ENCODE results near the gene FKBP14. TPM values are rescaled to one million over a fixed set of nuclear protein-coding genes. Genes with fewer than 3 reads are reported as not detected.

FKBP14 gene
- total and polyA plus RNA-seq, 2 experiments from 2014 or later = 11.8 to 12.9 TPM

DNA sequence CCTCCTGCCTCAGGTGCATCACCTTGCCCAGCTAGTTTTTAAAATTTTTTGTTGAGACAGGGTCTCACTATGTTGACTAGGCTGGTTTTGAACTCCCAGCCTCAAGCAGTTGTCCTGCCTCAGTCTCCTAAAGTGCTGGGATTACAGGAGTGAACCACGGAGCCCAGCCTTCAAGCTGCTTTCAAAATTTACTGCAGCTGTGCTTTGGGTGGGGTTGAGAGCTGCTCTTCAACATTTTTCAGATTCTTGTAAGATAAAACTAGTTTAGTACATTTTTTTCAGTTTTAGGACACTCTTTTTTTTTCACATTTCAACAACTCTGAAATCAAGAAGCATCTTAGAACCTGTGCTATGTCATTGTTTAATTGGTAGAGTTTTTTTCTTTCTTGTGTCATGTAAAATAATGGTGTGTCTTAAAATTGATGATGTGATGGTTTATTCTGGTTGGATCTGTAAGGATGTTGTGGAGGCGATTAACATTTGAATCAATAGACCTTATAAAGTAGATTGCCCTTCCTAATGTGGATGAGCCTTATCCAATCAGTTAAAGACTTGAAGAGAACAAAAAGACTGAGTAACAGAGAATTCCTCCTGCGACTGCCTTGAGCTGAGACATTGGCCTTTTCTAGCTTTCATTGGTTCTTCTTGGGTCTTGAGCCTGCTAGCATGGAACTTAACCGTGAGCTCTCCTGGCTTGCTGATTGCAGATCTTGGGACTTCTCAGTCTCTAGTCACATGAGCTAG, 15.2 kb upstream of the FKBP14 start:
- Histone ChIP-seq H3K4me2 (peak overlapping the region; percentile 1), H2AFZ (no peak overlapping the region), H4K20me1 (replicated peaks; ENCODE audit: insufficient read depth) (peaks cover 27% of the 10 kb centered on the region), H3K27ac (ENCODE audit: low read depth) (peak overlapping the region; percentile 45; the same call in 1 of the 2 replicates), H3K9me2 (ENCODE audit: insufficient read depth) (no peaks in the 10 kb centered on the region), H3K4me1 (ENCODE audit: insufficient read depth) (peaks cover 17% of the 10 kb centered on the region; the same call in 1 of the 2 replicates), H3K36me3 (ENCODE audit: insufficient read depth) (peaks cover 16% of the 10 kb centered on the region; the same call in 1 of the 2 replicates), H3K4me3 (no peak overlapping the region), H3K79me2 (replicated peaks; ENCODE audit: insufficient read depth) (peaks cover 81% of the 10 kb centered on the region), H3F3A (replicated peaks; ENCODE audit: low read depth) (no peaks in the 10 kb centered on the region), H3K27me3 (ENCODE audit: insufficient read depth) (no peaks in the 10 kb centered on the region)
- no peak overlapping the region for H3K4me3 Mint-ChIP-seq
- TF ChIP-seq, protein P1, sequence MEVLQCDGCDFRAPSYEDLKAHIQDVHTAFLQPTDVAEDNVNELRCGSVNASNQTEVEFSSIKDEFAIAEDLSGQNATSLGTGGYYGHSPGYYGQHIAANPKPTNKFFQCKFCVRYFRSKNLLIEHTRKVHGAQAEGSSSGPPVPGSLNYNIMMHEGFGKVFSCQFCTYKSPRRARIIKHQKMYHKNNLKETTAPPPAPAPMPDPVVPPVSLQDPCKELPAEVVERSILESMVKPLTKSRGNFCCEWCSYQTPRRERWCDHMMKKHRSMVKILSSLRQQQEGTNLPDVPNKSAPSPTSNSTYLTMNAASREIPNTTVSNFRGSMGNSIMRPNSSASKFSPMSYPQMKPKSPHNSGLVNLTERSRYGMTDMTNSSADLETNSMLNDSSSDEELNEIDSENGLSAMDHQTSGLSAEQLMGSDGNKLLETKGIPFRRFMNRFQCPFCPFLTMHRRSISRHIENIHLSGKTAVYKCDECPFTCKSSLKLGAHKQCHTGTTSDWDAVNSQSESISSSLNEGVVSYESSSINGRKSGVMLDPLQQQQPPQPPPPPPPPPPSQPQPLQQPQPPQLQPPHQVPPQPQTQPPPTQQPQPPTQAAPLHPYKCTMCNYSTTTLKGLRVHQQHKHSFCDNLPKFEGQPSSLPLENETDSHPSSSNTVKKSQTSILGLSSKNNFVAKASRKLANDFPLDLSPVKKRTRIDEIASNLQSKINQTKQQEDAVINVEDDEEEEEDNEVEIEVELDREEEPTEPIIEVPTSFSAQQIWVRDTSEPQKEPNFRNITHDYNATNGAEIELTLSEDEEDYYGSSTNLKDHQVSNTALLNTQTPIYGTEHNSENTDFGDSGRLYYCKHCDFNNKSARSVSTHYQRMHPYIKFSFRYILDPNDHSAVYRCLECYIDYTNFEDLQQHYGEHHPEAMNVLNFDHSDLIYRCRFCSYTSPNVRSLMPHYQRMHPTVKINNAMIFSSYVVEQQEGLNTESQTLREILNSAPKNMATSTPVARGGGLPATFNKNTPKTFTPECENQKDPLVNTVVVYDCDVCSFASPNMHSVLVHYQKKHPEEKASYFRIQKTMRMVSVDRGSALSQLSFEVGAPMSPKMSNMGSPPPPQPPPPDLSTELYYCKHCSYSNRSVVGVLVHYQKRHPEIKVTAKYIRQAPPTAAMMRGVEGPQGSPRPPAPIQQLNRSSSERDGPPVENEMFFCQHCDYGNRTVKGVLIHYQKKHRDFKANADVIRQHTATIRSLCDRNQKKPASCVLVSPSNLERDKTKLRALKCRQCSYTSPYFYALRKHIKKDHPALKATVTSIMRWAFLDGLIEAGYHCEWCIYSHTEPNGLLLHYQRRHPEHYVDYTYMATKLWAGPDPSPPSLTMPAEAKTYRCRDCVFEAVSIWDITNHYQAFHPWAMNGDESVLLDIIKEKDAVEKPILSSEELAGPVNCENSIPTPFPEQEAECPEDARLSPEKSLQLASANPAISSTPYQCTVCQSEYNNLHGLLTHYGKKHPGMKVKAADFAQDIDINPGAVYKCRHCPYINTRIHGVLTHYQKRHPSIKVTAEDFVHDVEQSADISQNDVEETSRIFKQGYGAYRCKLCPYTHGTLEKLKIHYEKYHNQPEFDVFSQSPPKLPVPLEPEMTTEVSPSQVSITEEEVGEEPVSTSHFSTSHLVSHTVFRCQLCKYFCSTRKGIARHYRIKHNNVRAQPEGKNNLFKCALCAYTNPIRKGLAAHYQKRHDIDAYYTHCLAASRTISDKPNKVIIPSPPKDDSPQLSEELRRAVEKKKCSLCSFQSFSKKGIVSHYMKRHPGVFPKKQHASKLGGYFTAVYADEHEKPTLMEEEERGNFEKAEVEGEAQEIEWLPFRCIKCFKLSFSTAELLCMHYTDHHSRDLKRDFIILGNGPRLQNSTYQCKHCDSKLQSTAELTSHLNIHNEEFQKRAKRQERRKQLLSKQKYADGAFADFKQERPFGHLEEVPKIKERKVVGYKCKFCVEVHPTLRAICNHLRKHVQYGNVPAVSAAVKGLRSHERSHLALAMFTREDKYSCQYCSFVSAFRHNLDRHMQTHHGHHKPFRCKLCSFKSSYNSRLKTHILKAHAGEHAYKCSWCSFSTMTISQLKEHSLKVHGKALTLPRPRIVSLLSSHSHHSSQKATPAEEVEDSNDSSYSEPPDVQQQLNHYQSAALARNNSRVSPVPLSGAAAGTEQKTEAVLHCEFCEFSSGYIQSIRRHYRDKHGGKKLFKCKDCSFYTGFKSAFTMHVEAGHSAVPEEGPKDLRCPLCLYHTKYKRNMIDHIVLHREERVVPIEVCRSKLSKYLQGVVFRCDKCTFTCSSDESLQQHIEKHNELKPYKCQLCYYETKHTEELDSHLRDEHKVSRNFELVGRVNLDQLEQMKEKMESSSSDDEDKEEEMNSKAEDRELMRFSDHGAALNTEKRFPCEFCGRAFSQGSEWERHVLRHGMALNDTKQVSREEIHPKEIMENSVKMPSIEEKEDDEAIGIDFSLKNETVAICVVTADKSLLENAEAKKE (CRISPR knock-in tag; IDR thresholded peaks at IDR 0.05) = no peak
- TF ChIP-seq EZH2 (IDR thresholded peaks at IDR 0.05; ENCODE audit: low read depth, unreplicated experiment) = no peak
- TF ChIP-seq CREB1 (CRISPR knock-in tag; IDR thresholded peaks at IDR 0.05; ENCODE audit: low read depth) = no peak
- no peak for TF ChIP-seq POLR2AphosphoS5 (IDR thresholded peaks at IDR 0.05; ENCODE audit: low read depth)
- no peak for TF ChIP-seq ZNF114 (CRISPR knock-in tag; IDR thresholded peaks at IDR 0.05)
- TF ChIP-seq CTCF (conservative IDR thresholded peaks at IDR 0.05; ENCODE audit: low read depth in 2 of 2) = no peak
- TF ChIP-seq JUNB (IDR thresholded peaks at IDR 0.05; ENCODE audit: unreplicated experiment) = no peak
- no peak for TF ChIP-seq NANOG (IDR thresholded peaks at IDR 0.05; ENCODE audit: borderline replicate concordance)
- no peak for TF ChIP-seq STAT1 (IDR thresholded peaks at IDR 0.05; ENCODE audit: unreplicated experiment)
- no peak for TF ChIP-seq EZH2phosphoT487 (IDR thresholded peaks at IDR 0.05; ENCODE audit: unreplicated experiment)
- no peak for TF ChIP-seq ZNF331 (CRISPR knock-in tag; IDR thresholded peaks at IDR 0.05; ENCODE audit: low read depth)
- peak overlapping the region; percentile 15 for H3K27ac Mint-ChIP-seq
- no peaks in the 10 kb centered on the region for H3K9me3 Mint-ChIP-seq
- DNase-seq (ENCODE audit: low spot score) = peak; percentile 51
- no peaks in the 10 kb centered on the region for H3K27me3 Mint-ChIP-seq (ENCODE audit: insufficient read depth, low read depth, poor library complexity)
- ATAC-seq = peak; percentile 62
- peaks cover 26% of the 10 kb centered on the region for H3K4me1 Mint-ChIP-seq
- H3K36me3 Mint-ChIP-seq (ENCODE audit: low read depth) = peaks cover 15% of the 10 kb centered on the region; the same call in 2 of the 3 replicates
